ENCODE data around the gene DCAF5. TPM values are rescaled to one million over a fixed set of nuclear protein-coding genes. Genes with fewer than 3 reads are reported as not detected.

The DCAF5 gene
- total and polyA plus RNA-seq, 2 of the 13 experiments (the other 11 are each of a cell fraction or from before 2014, with no cell fraction given): 13.4 to 31.6 TPM

DNA sequence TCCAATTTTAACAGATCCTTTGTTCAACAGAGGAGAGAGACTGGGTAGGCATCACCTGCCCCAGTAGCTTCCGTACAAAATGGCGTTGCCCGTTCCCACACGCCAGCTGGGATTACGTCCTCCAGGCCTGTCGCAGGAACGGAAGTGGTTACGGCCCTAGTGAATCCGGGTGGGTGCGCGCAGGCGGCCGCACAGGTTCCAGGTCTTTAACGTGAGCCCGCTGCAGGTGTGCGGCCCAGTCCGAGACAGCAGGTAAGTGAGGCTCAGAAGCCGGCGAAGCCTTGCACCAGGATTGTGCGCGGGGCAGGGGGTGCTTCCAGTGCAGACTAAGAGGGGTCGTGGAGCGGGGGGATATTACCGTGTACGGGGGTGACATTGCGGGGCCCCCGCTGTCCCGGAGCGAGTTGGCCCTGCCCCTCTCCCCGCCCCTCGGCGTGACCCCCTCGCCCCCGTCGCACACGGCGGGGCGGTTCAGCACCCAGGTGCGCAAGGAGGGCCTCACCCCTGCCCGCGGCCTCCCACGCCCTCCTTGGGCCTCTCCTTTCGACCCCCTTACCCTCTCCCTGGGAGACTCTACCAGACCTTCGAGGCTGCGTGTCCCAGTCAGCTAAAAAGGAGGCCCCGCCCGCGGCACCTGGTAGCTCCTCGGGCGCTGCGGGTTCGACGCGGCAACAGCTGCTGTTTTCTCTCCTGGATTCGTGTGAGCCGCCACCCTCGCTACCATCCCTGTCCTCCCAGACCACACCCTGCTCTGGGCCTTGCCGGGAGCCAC, 38.6 kb upstream of the DCAF5 start, which contains the start of gene EXD2 (continued):
- TF ChIP-seq, protein P1, sequence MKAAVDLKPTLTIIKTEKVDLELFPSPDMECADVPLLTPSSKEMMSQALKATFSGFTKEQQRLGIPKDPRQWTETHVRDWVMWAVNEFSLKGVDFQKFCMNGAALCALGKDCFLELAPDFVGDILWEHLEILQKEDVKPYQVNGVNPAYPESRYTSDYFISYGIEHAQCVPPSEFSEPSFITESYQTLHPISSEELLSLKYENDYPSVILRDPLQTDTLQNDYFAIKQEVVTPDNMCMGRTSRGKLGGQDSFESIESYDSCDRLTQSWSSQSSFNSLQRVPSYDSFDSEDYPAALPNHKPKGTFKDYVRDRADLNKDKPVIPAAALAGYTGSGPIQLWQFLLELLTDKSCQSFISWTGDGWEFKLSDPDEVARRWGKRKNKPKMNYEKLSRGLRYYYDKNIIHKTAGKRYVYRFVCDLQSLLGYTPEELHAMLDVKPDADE (CRISPR knock-in tag; IDR thresholded peaks at IDR 0.05): no peak
- TF ChIP-seq CENPT (CRISPR knock-in tag; IDR thresholded peaks at IDR 0.05; ENCODE audit: low read depth) (no peak), ZNF614 (CRISPR knock-in tag; IDR thresholded peaks at IDR 0.05; ENCODE audit: borderline replicate concordance) (peak; percentile 46; the same call in 1 of the 2 replicates), POLR2A (IDR thresholded peaks at IDR 0.05; ENCODE audit: insufficient read depth in 1 of 2, low read depth in 2 of 2, low read length in 2 of 2) (peak; percentile 68 to 83), ZKSCAN8 (CRISPR knock-in tag; IDR thresholded peaks at IDR 0.05; ENCODE audit: borderline replicate concordance) (peak; percentile 43; the same call in 1 of the 2 replicates), RBFOX2 (IDR thresholded peaks at IDR 0.05; ENCODE audit: low read depth, low read length) (peak; percentile 67), TOPORS (CRISPR knock-in tag; IDR thresholded peaks at IDR 0.05) (no peak), NCOA2 (CRISPR knock-in tag; IDR thresholded peaks at IDR 0.05) (peak; percentile 41; the same call in 1 of the 2 replicates), ZNF432 (CRISPR knock-in tag; IDR thresholded peaks at IDR 0.05; ENCODE audit: borderline replicate concordance) (no peak), ZNF674 (CRISPR knock-in tag; IDR thresholded peaks at IDR 0.05; ENCODE audit: low read depth) (no peak), NCOR1 (IDR thresholded peaks at IDR 0.05; ENCODE audit: borderline replicate concordance, low read length) (0 out of 2 replicates have a peak, but pooled peaks have one; percentile 18), ZNF556 (CRISPR knock-in tag; IDR thresholded peaks at IDR 0.05; ENCODE audit: borderline replicate concordance) (peak; percentile 95; the same call in 1 of the 2 replicates), ZNF30 (CRISPR knock-in tag; IDR thresholded peaks at IDR 0.05) (no peak), ZNF607 (CRISPR knock-in tag; IDR thresholded peaks at IDR 0.05; ENCODE audit: borderline replicate concordance) (0 out of 2 replicates have a peak, but pooled peaks have one; percentile 52), PPARG (CRISPR knock-in tag; conservative IDR thresholded peaks at IDR 0.05) (no peak; the same call in 1 of the 2 replicates)
- TF ChIP-seq, protein P2, sequence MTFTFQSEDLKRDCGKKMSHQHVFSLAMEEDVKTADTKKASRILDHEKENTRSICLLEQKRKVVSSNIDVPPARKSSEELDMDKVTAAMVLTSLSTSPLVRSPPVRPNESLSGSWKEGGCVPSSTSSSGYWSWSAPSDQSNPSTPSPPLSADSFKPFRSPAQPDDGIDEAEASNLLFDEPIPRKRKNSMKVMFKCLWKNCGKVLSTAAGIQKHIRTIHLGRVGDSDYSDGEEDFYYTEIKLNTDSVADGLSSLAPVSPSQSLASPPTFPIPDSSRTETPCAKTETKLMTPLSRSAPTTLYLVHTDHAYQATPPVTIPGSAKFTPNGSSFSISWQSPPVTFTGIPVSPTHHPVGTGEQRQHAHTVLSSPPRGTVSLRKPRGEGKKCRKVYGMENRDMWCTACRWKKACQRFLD (CRISPR knock-in tag; IDR thresholded peaks at IDR 0.05; ENCODE audit: borderline replicate concordance): peak; percentile 77
- TF ChIP-seq, protein P3, sequence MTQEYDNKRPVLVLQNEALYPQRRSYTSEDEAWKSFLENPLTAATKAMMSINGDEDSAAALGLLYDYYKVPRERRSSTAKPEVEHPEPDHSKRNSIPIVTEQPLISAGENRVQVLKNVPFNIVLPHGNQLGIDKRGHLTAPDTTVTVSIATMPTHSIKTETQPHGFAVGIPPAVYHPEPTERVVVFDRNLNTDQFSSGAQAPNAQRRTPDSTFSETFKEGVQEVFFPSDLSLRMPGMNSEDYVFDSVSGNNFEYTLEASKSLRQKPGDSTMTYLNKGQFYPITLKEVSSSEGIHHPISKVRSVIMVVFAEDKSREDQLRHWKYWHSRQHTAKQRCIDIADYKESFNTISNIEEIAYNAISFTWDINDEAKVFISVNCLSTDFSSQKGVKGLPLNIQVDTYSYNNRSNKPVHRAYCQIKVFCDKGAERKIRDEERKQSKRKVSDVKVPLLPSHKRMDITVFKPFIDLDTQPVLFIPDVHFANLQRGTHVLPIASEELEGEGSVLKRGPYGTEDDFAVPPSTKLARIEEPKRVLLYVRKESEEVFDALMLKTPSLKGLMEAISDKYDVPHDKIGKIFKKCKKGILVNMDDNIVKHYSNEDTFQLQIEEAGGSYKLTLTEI (CRISPR knock-in tag; conservative IDR thresholded peaks at IDR 0.05): no peak
- TF ChIP-seq, protein P4, sequence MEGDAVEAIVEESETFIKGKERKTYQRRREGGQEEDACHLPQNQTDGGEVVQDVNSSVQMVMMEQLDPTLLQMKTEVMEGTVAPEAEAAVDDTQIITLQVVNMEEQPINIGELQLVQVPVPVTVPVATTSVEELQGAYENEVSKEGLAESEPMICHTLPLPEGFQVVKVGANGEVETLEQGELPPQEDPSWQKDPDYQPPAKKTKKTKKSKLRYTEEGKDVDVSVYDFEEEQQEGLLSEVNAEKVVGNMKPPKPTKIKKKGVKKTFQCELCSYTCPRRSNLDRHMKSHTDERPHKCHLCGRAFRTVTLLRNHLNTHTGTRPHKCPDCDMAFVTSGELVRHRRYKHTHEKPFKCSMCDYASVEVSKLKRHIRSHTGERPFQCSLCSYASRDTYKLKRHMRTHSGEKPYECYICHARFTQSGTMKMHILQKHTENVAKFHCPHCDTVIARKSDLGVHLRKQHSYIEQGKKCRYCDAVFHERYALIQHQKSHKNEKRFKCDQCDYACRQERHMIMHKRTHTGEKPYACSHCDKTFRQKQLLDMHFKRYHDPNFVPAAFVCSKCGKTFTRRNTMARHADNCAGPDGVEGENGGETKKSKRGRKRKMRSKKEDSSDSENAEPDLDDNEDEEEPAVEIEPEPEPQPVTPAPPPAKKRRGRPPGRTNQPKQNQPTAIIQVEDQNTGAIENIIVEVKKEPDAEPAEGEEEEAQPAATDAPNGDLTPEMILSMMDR (CRISPR knock-in tag; IDR thresholded peaks at IDR 0.05): peak; percentile 36
- TF ChIP-seq, protein P5, sequence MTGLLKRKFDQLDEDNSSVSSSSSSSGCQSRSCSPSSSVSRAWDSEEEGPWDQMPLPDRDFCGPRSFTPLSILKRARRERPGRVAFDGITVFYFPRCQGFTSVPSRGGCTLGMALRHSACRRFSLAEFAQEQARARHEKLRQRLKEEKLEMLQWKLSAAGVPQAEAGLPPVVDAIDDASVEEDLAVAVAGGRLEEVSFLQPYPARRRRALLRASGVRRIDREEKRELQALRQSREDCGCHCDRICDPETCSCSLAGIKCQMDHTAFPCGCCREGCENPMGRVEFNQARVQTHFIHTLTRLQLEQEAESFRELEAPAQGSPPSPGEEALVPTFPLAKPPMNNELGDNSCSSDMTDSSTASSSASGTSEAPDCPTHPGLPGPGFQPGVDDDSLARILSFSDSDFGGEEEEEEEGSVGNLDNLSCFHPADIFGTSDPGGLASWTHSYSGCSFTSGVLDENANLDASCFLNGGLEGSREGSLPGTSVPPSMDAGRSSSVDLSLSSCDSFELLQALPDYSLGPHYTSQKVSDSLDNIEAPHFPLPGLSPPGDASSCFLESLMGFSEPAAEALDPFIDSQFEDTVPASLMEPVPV (CRISPR knock-in tag; IDR thresholded peaks at IDR 0.05): no peak

Measured in HepG2 (cell line).